ENCODE data around the gene TCF7L1.
A peak's percentile ranks its signal among the peaks of the same experiment; 100 is the strongest.

TCF7L1 gene

GRCh38 chr2:85230679-85231467, 97.7 kb downstream of the TCF7L1 start:
- no peaks in the 10 kb centered on the region for H3K36me3 ChIP-seq (ENCODE audit: control insufficient read depth, insufficient read depth, low read length)
- no peaks in the 10 kb centered on the region for H3K27me3 ChIP-seq (ENCODE audit: control insufficient read depth, insufficient read depth, low read length)
- H3K9me3 ChIP-seq (ENCODE audit: control insufficient read depth, insufficient read depth, low read length): no peaks in the 10 kb centered on the region
- H3K4me3 ChIP-seq (ENCODE audit: low read depth, low read length): no peak overlapping the region
- peaks cover 60% of the 10 kb centered on the region for H3K4me1 ChIP-seq (ENCODE audit: control insufficient read depth, insufficient read depth, low read length)
- peak overlapping the region; percentile 87 for H3K27ac ChIP-seq (ENCODE audit: low read depth, low read length)
- no peak overlapping the region for H3K9ac ChIP-seq (ENCODE audit: low read depth, low read length)

- H3K27me3 ChIP-seq (ENCODE audit: control insufficient read depth, insufficient read depth, low read length): no peaks in the 10 kb centered on the region
- H3K4me3 ChIP-seq (ENCODE audit: low read depth, low read length): peak overlapping the region; percentile 33
- no peaks in the 10 kb centered on the region for H3K9me3 ChIP-seq (ENCODE audit: control insufficient read depth, insufficient read depth, low read length)
- H3K27ac ChIP-seq (ENCODE audit: low read depth, low read length): peak overlapping the region; percentile 87
- no peaks in the 10 kb centered on the region for H3K36me3 ChIP-seq (ENCODE audit: control insufficient read depth, insufficient read depth, low read length)
- no peak overlapping the region for H3K9ac ChIP-seq (ENCODE audit: low read depth, low read length)
- peaks cover 62% of the 10 kb centered on the region for H3K4me1 ChIP-seq (ENCODE audit: control insufficient read depth, insufficient read depth, low read length)
These were observed 98.2 kb downstream of the TCF7L1 start for GRCh38 chr2:85231468-85231805.

- H3K36me3 ChIP-seq (ENCODE audit: control insufficient read depth, insufficient read depth, low read length): no peaks in the 10 kb centered on the region
- H3K4me3 ChIP-seq (ENCODE audit: low read depth, low read length): peak overlapping the region; percentile 33
- H3K9me3 ChIP-seq (ENCODE audit: control insufficient read depth, insufficient read depth, low read length): no peaks in the 10 kb centered on the region
- no peaks in the 10 kb centered on the region for H3K27me3 ChIP-seq (ENCODE audit: control insufficient read depth, insufficient read depth, low read length)
- H3K27ac ChIP-seq (ENCODE audit: low read depth, low read length): peak overlapping the region; percentile 87
- peaks cover 62% of the 10 kb centered on the region for H3K4me1 ChIP-seq (ENCODE audit: control insufficient read depth, insufficient read depth, low read length)
- peak overlapping the region; percentile 21 for H3K9ac ChIP-seq (ENCODE audit: low read depth, low read length)
These were observed 98.8 kb downstream of the TCF7L1 start for GRCh38 chr2:85231952-85232351.

GRCh38 chr2:85234868-85235267, 101.7 kb downstream of the TCF7L1 start:
- Histone ChIP-seq H3K27ac (ENCODE audit: low read depth, low read length) (peak overlapping the region; percentile 53), H3K4me3 (ENCODE audit: low read depth, low read length) (no peak overlapping the region), H3K9ac (ENCODE audit: low read depth, low read length) (no peak overlapping the region), H3K4me1 (ENCODE audit: control insufficient read depth, insufficient read depth, low read length) (peaks cover 71% of the 10 kb centered on the region), H3K36me3 (ENCODE audit: control insufficient read depth, insufficient read depth, low read length) (no peaks in the 10 kb centered on the region), H3K27me3 (ENCODE audit: control insufficient read depth, insufficient read depth, low read length) (no peaks in the 10 kb centered on the region), H3K9me3 (ENCODE audit: control insufficient read depth, insufficient read depth, low read length) (no peaks in the 10 kb centered on the region)

GRCh38 chr2:85235281-85235680, 102.1 kb downstream of the TCF7L1 start:
- Histone ChIP-seq H3K27me3 (ENCODE audit: control insufficient read depth, insufficient read depth, low read length) (no peaks in the 10 kb centered on the region), H3K4me1 (ENCODE audit: control insufficient read depth, insufficient read depth, low read length) (peaks cover 70% of the 10 kb centered on the region), H3K4me3 (ENCODE audit: low read depth, low read length) (no peak overlapping the region), H3K9ac (ENCODE audit: low read depth, low read length) (no peak overlapping the region), H3K27ac (ENCODE audit: low read depth, low read length) (peak overlapping the region; percentile 53), H3K36me3 (ENCODE audit: control insufficient read depth, insufficient read depth, low read length) (no peaks in the 10 kb centered on the region), H3K9me3 (ENCODE audit: control insufficient read depth, insufficient read depth, low read length) (no peaks in the 10 kb centered on the region)

- Histone ChIP-seq H3K9ac (ENCODE audit: low read depth, low read length) (no peak overlapping the region), H3K4me3 (ENCODE audit: low read depth, low read length) (no peak overlapping the region), H3K27me3 (ENCODE audit: control insufficient read depth, insufficient read depth, low read length) (no peaks in the 10 kb centered on the region), H3K36me3 (ENCODE audit: control insufficient read depth, insufficient read depth, low read length) (no peaks in the 10 kb centered on the region), H3K27ac (ENCODE audit: low read depth, low read length) (peak overlapping the region; percentile 34), H3K9me3 (ENCODE audit: control insufficient read depth, insufficient read depth, low read length) (no peaks in the 10 kb centered on the region), H3K4me1 (ENCODE audit: control insufficient read depth, insufficient read depth, low read length) (peaks cover 63% of the 10 kb centered on the region)
These were observed 102.9 kb downstream of the TCF7L1 start for GRCh38 chr2:85236084-85236483.

- Histone ChIP-seq H3K4me1 (ENCODE audit: control insufficient read depth, insufficient read depth, low read length) (peaks cover 54% of the 10 kb centered on the region), H3K9ac (ENCODE audit: low read depth, low read length) (peak overlapping the region; percentile 71), H3K36me3 (ENCODE audit: control insufficient read depth, insufficient read depth, low read length) (0 out of 2 replicates have a peak, but pooled peaks cover 3% of the 10 kb centered on the region), H3K27ac (ENCODE audit: low read depth, low read length) (peak overlapping the region; percentile 96), H3K9me3 (ENCODE audit: control insufficient read depth, insufficient read depth, low read length) (no peaks in the 10 kb centered on the region), H3K4me3 (ENCODE audit: low read depth, low read length) (peak overlapping the region; percentile 44; the same call in 1 of the 2 replicates), H3K27me3 (ENCODE audit: control insufficient read depth, insufficient read depth, low read length) (no peaks in the 10 kb centered on the region)
These were observed 104.8 kb downstream of the TCF7L1 start for GRCh38 chr2:85237849-85238565.

GRCh38 chr2:85238607-85239006, 105.4 kb downstream of the TCF7L1 start:
- peak overlapping the region; percentile 35; the same call in 1 of the 2 replicates for H3K4me3 ChIP-seq (ENCODE audit: low read depth, low read length)
- no peaks in the 10 kb centered on the region for H3K9me3 ChIP-seq (ENCODE audit: control insufficient read depth, insufficient read depth, low read length)
- peaks cover 60% of the 10 kb centered on the region for H3K4me1 ChIP-seq (ENCODE audit: control insufficient read depth, insufficient read depth, low read length)
- no peaks in the 10 kb centered on the region for H3K27me3 ChIP-seq (ENCODE audit: control insufficient read depth, insufficient read depth, low read length)
- peak overlapping the region; percentile 96 for H3K27ac ChIP-seq (ENCODE audit: low read depth, low read length)
- no peak overlapping the region for H3K9ac ChIP-seq (ENCODE audit: low read depth, low read length)
- 0 out of 2 replicates have a peak, but pooled peaks cover 3% of the 10 kb centered on the region for H3K36me3 ChIP-seq (ENCODE audit: control insufficient read depth, insufficient read depth, low read length)

GRCh38 chr2:85239102-85239501, 105.9 kb downstream of the TCF7L1 start:
- 0 out of 2 replicates have a peak, but pooled peaks cover 3% of the 10 kb centered on the region for H3K36me3 ChIP-seq (ENCODE audit: control insufficient read depth, insufficient read depth, low read length)
- H3K27ac ChIP-seq (ENCODE audit: low read depth, low read length): no peak overlapping the region
- no peak overlapping the region for H3K9ac ChIP-seq (ENCODE audit: low read depth, low read length)
- H3K4me3 ChIP-seq (ENCODE audit: low read depth, low read length): no peak overlapping the region
- H3K4me1 ChIP-seq (ENCODE audit: control insufficient read depth, insufficient read depth, low read length): peaks cover 64% of the 10 kb centered on the region
- H3K27me3 ChIP-seq (ENCODE audit: control insufficient read depth, insufficient read depth, low read length): no peaks in the 10 kb centered on the region
- H3K9me3 ChIP-seq (ENCODE audit: control insufficient read depth, insufficient read depth, low read length): no peaks in the 10 kb centered on the region

- Histone ChIP-seq H3K27ac (ENCODE audit: low read depth, low read length) (no peak overlapping the region), H3K4me3 (ENCODE audit: low read depth, low read length) (no peak overlapping the region), H3K4me1 (ENCODE audit: control insufficient read depth, insufficient read depth, low read length) (peaks cover 57% of the 10 kb centered on the region), H3K9me3 (ENCODE audit: control insufficient read depth, insufficient read depth, low read length) (no peaks in the 10 kb centered on the region), H3K36me3 (ENCODE audit: control insufficient read depth, insufficient read depth, low read length) (0 out of 2 replicates have a peak, but pooled peaks cover 3% of the 10 kb centered on the region), H3K9ac (ENCODE audit: low read depth, low read length) (no peak overlapping the region), H3K27me3 (ENCODE audit: control insufficient read depth, insufficient read depth, low read length) (no peaks in the 10 kb centered on the region)
These were observed 106.9 kb downstream of the TCF7L1 start for GRCh38 chr2:85240055-85240454.

- Histone ChIP-seq H3K4me1 (ENCODE audit: control insufficient read depth, insufficient read depth, low read length) (peaks cover 51% of the 10 kb centered on the region), H3K27ac (ENCODE audit: low read depth, low read length) (no peak overlapping the region), H3K9ac (ENCODE audit: low read depth, low read length) (no peak overlapping the region), H3K4me3 (ENCODE audit: low read depth, low read length) (no peak overlapping the region), H3K36me3 (ENCODE audit: control insufficient read depth, insufficient read depth, low read length) (0 out of 2 replicates have a peak, but pooled peaks cover 3% of the 10 kb centered on the region), H3K9me3 (ENCODE audit: control insufficient read depth, insufficient read depth, low read length) (no peaks in the 10 kb centered on the region), H3K27me3 (ENCODE audit: control insufficient read depth, insufficient read depth, low read length) (no peaks in the 10 kb centered on the region)
These were observed 109.1 kb downstream of the TCF7L1 start for GRCh38 chr2:85242321-85242720.

Measured in HUES48 (cell line).